GM23338 (cell line): ENCODE results near the gene STAB2. TPM values are rescaled to one million over a fixed set of nuclear protein-coding genes. Genes with fewer than 3 reads are reported as not detected.

Experiments
- ATAC-seq: fragments of 200-7000 bp; cut with Tn5 transposase; 3 replicates; pipeline ENCODE4 v1.9.1; 2020
- DNase-seq: peaks from one replicate; pipeline ENCODE4 v3.0.0-alpha.2; 2015; ENCODE audit warnings: low spot score
- H2AFZ ChIP-seq: fragments of 200-600 bp; sonication (generic); 2 replicates; pipeline ENCODE4 v1.8.0; 2016; ENCODE audit warnings: antibody characterized with exemption, mild to moderate bottlenecking, moderate library complexity
- H3F3A ChIP-seq: fragments of 200-600 bp; sonication (generic); replicated peaks from 2 replicates; pipeline ENCODE4 v1.8.0; 2017; ENCODE audit warnings: antibody characterized with exemption, mixed run types, low read depth
- H3K27ac ChIP-seq: fragments of 200-600 bp; sonication (generic); 2 replicates; pipeline ENCODE4 v1.6.1; 2016; ENCODE audit warnings: low read depth
- H3K27me3 ChIP-seq: fragments of 200-600 bp; sonication (generic); 2 replicates; pipeline ENCODE4 v1.8.0; 2016; ENCODE audit warnings: mild to moderate bottlenecking, mixed run types, moderate library complexity; ENCODE audit not compliant: insufficient read depth
- H3K36me3 ChIP-seq: fragments of 200-600 bp; sonication (generic); 2 replicates; pipeline ENCODE4 v1.8.0; 2016; ENCODE audit warnings: mild to moderate bottlenecking; ENCODE audit not compliant: insufficient read depth
- H3K4me1 ChIP-seq: fragments of 200-600 bp; sonication (generic); 2 replicates; pipeline ENCODE4 v1.8.0; 2016; ENCODE audit warnings: mild to moderate bottlenecking, moderate library complexity; ENCODE audit not compliant: insufficient read depth
- H3K4me2 ChIP-seq: fragments of 200-600 bp; sonication (generic); 2 replicates; pipeline ENCODE4 v1.7.1; 2017; ENCODE audit warnings: mixed run types
- H3K4me3 ChIP-seq: fragments of 200-600 bp; sonication (generic); 2 replicates; pipeline ENCODE4 v1.6.1; 2016; ENCODE audit warnings: mixed run types
- H3K79me2 ChIP-seq: fragments of 200-600 bp; sonication (generic); replicated peaks from 2 replicates; pipeline ENCODE4 v1.8.0; 2017; ENCODE audit warnings: mild to moderate bottlenecking; ENCODE audit not compliant: insufficient read depth
- H3K9me2 ChIP-seq: fragments of 200-600 bp; sonication (generic); 2 replicates; pipeline ENCODE4 v1.8.0; 2017; ENCODE audit not compliant: insufficient read depth
- H4K20me1 ChIP-seq: fragments of 200-600 bp; sonication (generic); replicated peaks from 2 replicates; pipeline ENCODE4 v1.8.0; 2017; ENCODE audit warnings: mild to moderate bottlenecking; ENCODE audit not compliant: insufficient read depth
- H3K27ac Mint-ChIP-seq: 2 replicates; pipeline ENCODE4 v1.8.0; 2020; ENCODE audit warnings: inconsistent platforms, mild to moderate bottlenecking, moderate library complexity, mixed read lengths
- H3K27me3 Mint-ChIP-seq: 3 replicates; pipeline ENCODE4 v1.8.0; 2022; ENCODE audit warnings: low read depth, mild to moderate bottlenecking, moderate library complexity, mixed read lengths, inconsistent platforms; ENCODE audit not compliant: insufficient read depth, poor library complexity
- H3K36me3 Mint-ChIP-seq: 3 replicates; pipeline ENCODE4 v1.8.0; 2021; ENCODE audit warnings: low read depth, mild to moderate bottlenecking, inconsistent platforms, moderate library complexity, mixed read lengths
- H3K4me1 Mint-ChIP-seq: 3 replicates; pipeline ENCODE4 v1.8.0; 2020; ENCODE audit warnings: mild to moderate bottlenecking, inconsistent platforms, mixed read lengths
- H3K4me3 Mint-ChIP-seq: 3 replicates; pipeline ENCODE4 v1.8.0; 2021; ENCODE audit warnings: moderate library complexity, mild to moderate bottlenecking, inconsistent platforms, mixed read lengths
- H3K9me3 Mint-ChIP-seq: 3 replicates; pipeline ENCODE4 v1.8.0; 2020; ENCODE audit warnings: moderate library complexity, mild to moderate bottlenecking, inconsistent platforms, mixed read lengths
- CREB1 ChIP-seq: fragments of 250-450 bp; sonication (Bioruptor Pico); IDR thresholded peaks from 2 replicates; pipeline ENCODE4 v1.5.0; 2020; ENCODE audit warnings: low read depth, mild to moderate bottlenecking, moderate library complexity
- CTCF ChIP-seq, 2 experiments: fragments of 200-600 bp in 1 of 2; sonication (generic) in 1 of 2; conservative IDR thresholded peaks; 2 replicates each; pipeline versions ENCODE4 v1.5.1 to v1.6.1; 2016 to 2017; ENCODE audit warnings: antibody characterized with exemption in 2 of 2, low read depth in 2 of 2, mild to moderate bottlenecking in 2 of 2, moderate library complexity in 1 of 2
- EZH2 ChIP-seq: fragments of 200-600 bp; sonication (generic); IDR thresholded peaks from one replicate; pipeline ENCODE4 v1.8.0; 2017; ENCODE audit warnings: antibody characterized with exemption, mild to moderate bottlenecking, low read depth; ENCODE audit not compliant: unreplicated experiment
- EZH2phosphoT487 ChIP-seq: fragments of 200-600 bp; sonication (generic); IDR thresholded peaks from one replicate; pipeline ENCODE4 v1.8.1; 2018; ENCODE audit warnings: antibody characterized with exemption; ENCODE audit not compliant: unreplicated experiment
- JUNB ChIP-seq: IDR thresholded peaks from one replicate; pipeline ENCODE4 v1.6.1; 2016; ENCODE audit warnings: antibody characterized with exemption; ENCODE audit not compliant: unreplicated experiment
- NANOG ChIP-seq: IDR thresholded peaks from 2 replicates; pipeline ENCODE4 v1.6.1; 2016; ENCODE audit warnings: antibody characterized with exemption, borderline replicate concordance
- POLR2AphosphoS5 ChIP-seq: IDR thresholded peaks from 2 replicates; pipeline ENCODE4 v1.6.1; 2016; ENCODE audit warnings: antibody characterized with exemption, low read depth
- STAT1 ChIP-seq: IDR thresholded peaks from one replicate; pipeline ENCODE4 v1.6.1; 2016; ENCODE audit warnings: antibody characterized with exemption; ENCODE audit not compliant: unreplicated experiment
- ZNF114 ChIP-seq: fragments of 250-450 bp; sonication (Bioruptor Pico); IDR thresholded peaks from 2 replicates; pipeline ENCODE4 v1.5.0; 2020; ENCODE audit warnings: mild to moderate bottlenecking, moderate library complexity
- ZNF331 ChIP-seq: fragments of 250-450 bp; sonication (Bioruptor Pico); IDR thresholded peaks from 2 replicates; pipeline ENCODE4 v1.5.0; 2020; ENCODE audit warnings: low read depth, mild to moderate bottlenecking, moderate library complexity
- ZNF462 ChIP-seq: fragments of 250-450 bp; sonication (Bioruptor Pico); IDR thresholded peaks from 2 replicates; pipeline ENCODE4 v1.5.0; 2020; ENCODE audit warnings: mild to moderate bottlenecking, moderate library complexity
- polyA plus RNA-seq: library from polyadenylated mRNA; unstranded; fragments of >200 nt; fragmentation: Nextera tagmentation; extraction: Ambion mirVana; gene quantifications from 2 replicates; pipeline ENCODE4 v1.2.1, GENCODE V29; 2016
- total RNA-seq: library from RNA; depleted of rRNA; stranded (reverse); fragments of >200 nt; shearing (Covaris generic); gene quantifications from 2 replicates; pipeline ENCODE4 v1.2.3, GENCODE V29; 2014
- TF ChIP-seq, protein P1 (sequence below): IDR thresholded peaks from 2 replicates; pipeline ENCODE4 v1.6.1; 2016; ENCODE audit warnings: antibody characterized with exemption
- TF ChIP-seq, protein P2 (sequence below): IDR thresholded peaks from one replicate; pipeline ENCODE4 v1.6.1; 2018; ENCODE audit warnings: antibody characterized with exemption; ENCODE audit not compliant: unreplicated experiment

Gene STAB2
- total and polyA plus RNA-seq, 2 experiments from 2014 or later, result 0.14 TPM; not detected in 1

DNA sequence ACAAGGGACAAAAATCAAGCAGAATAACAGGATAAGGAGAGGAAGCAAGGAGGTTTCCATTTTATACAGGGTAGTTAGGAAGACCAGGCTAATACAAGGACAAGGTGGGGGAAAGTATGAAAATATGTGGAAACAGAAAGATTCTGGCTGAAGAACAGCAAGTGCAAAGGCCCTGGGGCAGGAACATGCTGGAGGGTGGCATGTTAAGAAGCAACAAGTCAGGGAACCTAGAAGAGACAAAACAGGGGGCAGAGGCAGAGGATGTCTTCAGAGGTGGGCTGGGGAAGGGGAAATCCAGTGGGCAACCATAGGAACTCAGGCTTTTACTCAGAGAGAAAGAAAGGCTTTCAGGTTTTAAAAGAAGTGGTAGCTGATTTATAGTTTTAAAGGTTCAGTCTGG is 199.1 kb downstream of the STAB2 start:
- no peak for ATAC-seq

More for the DNA sequence above, 199.1 kb downstream of the STAB2 start:
- no peak overlapping the region for H3K4me3 ChIP-seq
- H3K9me2 ChIP-seq, result no peaks in the 10 kb centered on the region
- Mint-ChIP-seq H3K36me3 (peaks cover 25% of the 10 kb centered on the region), H3K27me3 (no peaks in the 10 kb centered on the region), H3K4me1 (peaks cover under 1% of the 10 kb centered on the region; the same call in 1 of the 3 replicates), H3K27ac (no peak overlapping the region), H3K4me3 (no peak overlapping the region), H3K9me3 (no peaks in the 10 kb centered on the region)
- H3F3A ChIP-seq, result no peaks in the 10 kb centered on the region
- H3K36me3 ChIP-seq, result no peaks in the 10 kb centered on the region
- H2AFZ ChIP-seq, result no peak overlapping the region
- H3K27me3 ChIP-seq, result no peaks in the 10 kb centered on the region
- TF ChIP-seq CTCF (conservative IDR thresholded peaks at IDR 0.05; ENCODE audit: low read depth in 2 of 2), result no peak
- TF ChIP-seq ZNF462 (CRISPR knock-in tag), result no peak
- TF ChIP-seq CREB1 (CRISPR knock-in tag), result no peak
- no peak for TF ChIP-seq POLR2AphosphoS5
- no peak for TF ChIP-seq JUNB
- no peak for TF ChIP-seq EZH2phosphoT487
- no peak for TF ChIP-seq ZNF331 (CRISPR knock-in tag)
- TF ChIP-seq NANOG, result no peak
- TF ChIP-seq ZNF114 (CRISPR knock-in tag), result no peak
- TF ChIP-seq, protein P1, sequence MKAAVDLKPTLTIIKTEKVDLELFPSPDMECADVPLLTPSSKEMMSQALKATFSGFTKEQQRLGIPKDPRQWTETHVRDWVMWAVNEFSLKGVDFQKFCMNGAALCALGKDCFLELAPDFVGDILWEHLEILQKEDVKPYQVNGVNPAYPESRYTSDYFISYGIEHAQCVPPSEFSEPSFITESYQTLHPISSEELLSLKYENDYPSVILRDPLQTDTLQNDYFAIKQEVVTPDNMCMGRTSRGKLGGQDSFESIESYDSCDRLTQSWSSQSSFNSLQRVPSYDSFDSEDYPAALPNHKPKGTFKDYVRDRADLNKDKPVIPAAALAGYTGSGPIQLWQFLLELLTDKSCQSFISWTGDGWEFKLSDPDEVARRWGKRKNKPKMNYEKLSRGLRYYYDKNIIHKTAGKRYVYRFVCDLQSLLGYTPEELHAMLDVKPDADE, result no peak
- no peak for TF ChIP-seq STAT1
- TF ChIP-seq, protein P2, sequence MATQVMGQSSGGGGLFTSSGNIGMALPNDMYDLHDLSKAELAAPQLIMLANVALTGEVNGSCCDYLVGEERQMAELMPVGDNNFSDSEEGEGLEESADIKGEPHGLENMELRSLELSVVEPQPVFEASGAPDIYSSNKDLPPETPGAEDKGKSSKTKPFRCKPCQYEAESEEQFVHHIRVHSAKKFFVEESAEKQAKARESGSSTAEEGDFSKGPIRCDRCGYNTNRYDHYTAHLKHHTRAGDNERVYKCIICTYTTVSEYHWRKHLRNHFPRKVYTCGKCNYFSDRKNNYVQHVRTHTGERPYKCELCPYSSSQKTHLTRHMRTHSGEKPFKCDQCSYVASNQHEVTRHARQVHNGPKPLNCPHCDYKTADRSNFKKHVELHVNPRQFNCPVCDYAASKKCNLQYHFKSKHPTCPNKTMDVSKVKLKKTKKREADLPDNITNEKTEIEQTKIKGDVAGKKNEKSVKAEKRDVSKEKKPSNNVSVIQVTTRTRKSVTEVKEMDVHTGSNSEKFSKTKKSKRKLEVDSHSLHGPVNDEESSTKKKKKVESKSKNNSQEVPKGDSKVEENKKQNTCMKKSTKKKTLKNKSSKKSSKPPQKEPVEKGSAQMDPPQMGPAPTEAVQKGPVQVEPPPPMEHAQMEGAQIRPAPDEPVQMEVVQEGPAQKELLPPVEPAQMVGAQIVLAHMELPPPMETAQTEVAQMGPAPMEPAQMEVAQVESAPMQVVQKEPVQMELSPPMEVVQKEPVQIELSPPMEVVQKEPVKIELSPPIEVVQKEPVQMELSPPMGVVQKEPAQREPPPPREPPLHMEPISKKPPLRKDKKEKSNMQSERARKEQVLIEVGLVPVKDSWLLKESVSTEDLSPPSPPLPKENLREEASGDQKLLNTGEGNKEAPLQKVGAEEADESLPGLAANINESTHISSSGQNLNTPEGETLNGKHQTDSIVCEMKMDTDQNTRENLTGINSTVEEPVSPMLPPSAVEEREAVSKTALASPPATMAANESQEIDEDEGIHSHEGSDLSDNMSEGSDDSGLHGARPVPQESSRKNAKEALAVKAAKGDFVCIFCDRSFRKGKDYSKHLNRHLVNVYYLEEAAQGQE, result no peak
- no peak for TF ChIP-seq EZH2
- no peaks in the 10 kb centered on the region for H3K79me2 ChIP-seq
- no peak for DNase-seq
- H3K27ac ChIP-seq, result no peak overlapping the region
- H4K20me1 ChIP-seq, result no peaks in the 10 kb centered on the region
- H3K4me2 ChIP-seq, result no peak overlapping the region
- H3K4me1 ChIP-seq, result no peaks in the 10 kb centered on the region
